GM20000 (cell line): ENCODE results near the gene NCAM1.

ENCODE experiments used
- DNase-seq: peaks from one replicate; pipeline ENCODE4 v3.0.0; 2012; ENCODE audit warnings: low spot score
- TF ChIP-seq, protein P1 (sequence below): IDR thresholded peaks from 2 replicates; pipeline ENCODE4 v1.5.1; 2012; ENCODE audit warnings: mild to moderate bottlenecking, control low read depth; ENCODE audit errors: extremely low read depth, missing control alignments

Gene NCAM1

DNA sequence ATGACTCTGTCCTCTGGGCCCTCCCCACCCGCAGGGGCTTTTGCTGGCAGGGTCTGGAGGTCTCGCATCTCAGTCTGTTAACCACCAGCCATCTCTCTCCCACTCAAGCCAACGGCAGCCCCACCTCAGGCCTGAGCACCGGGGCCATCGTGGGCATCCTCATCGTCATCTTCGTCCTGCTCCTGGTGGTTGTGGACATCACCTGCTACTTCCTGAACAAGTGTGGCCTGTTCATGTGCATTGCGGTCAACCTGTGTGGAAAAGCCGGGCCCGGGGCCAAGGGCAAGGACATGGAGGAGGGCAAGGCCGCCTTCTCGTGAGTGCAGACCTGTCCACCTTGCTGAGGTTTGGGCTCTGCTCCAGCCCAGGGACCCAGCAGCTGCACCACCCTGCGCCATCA, 308.9 kb downstream of the NCAM1 start:
- TF ChIP-seq, protein P1, sequence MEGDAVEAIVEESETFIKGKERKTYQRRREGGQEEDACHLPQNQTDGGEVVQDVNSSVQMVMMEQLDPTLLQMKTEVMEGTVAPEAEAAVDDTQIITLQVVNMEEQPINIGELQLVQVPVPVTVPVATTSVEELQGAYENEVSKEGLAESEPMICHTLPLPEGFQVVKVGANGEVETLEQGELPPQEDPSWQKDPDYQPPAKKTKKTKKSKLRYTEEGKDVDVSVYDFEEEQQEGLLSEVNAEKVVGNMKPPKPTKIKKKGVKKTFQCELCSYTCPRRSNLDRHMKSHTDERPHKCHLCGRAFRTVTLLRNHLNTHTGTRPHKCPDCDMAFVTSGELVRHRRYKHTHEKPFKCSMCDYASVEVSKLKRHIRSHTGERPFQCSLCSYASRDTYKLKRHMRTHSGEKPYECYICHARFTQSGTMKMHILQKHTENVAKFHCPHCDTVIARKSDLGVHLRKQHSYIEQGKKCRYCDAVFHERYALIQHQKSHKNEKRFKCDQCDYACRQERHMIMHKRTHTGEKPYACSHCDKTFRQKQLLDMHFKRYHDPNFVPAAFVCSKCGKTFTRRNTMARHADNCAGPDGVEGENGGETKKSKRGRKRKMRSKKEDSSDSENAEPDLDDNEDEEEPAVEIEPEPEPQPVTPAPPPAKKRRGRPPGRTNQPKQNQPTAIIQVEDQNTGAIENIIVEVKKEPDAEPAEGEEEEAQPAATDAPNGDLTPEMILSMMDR: no peak
- no peak for DNase-seq

DNA sequence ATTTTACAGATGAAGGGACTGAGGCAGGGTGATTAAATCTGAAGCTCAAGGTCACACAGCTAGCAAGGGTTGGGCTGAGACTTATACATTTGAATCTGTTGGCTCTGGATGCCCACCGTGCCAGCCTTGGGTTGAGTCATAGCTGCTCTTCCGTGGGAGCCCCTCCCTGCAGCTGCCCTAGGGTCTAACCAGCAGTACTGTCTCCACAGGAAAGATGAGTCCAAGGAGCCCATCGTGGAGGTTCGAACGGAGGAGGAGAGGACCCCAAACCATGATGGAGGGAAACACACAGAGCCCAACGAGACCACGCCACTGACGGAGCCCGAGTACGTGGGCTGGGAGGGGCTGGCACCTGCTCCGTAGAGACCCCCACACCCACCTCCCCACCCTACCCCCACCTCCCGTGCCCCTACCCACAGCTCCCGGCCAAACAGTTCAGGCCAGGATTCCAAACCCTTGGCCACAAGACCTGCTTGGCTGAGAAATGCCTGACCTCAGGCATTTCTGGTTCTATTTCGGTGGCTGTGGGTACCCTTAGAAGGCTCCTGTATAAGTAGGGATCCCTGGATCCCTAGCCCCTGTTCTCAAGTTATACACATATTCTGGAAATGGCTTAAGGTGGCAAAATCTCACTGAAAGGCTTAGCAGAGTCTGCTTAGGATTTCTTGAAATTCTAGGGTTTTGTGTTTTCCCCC, 310.5 kb downstream of the NCAM1 start:
- DNase-seq: no peak
- TF ChIP-seq, protein P1: no peak

DNA sequence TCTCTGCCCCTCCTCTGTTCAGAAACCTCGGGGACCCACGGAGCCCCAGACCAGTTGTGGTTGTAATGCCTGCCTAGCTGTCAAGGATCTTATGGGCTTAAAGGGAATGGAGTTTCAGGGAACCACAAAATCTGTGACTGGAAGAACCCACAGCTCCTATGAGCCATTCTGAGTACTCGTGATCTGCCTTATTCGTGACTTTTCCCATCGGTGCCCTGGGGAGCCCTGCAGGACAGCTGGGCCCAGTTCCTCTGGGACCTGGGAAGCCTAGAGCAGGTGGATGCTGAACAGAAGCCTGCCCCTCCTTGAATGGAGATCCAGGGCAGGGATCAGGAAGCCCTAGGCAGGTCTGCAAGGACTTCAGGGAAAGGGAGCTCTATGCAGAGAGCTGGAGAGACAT, 311.1 kb downstream of the NCAM1 start:
- no peak for DNase-seq
- TF ChIP-seq, protein P1: no peak

DNA sequence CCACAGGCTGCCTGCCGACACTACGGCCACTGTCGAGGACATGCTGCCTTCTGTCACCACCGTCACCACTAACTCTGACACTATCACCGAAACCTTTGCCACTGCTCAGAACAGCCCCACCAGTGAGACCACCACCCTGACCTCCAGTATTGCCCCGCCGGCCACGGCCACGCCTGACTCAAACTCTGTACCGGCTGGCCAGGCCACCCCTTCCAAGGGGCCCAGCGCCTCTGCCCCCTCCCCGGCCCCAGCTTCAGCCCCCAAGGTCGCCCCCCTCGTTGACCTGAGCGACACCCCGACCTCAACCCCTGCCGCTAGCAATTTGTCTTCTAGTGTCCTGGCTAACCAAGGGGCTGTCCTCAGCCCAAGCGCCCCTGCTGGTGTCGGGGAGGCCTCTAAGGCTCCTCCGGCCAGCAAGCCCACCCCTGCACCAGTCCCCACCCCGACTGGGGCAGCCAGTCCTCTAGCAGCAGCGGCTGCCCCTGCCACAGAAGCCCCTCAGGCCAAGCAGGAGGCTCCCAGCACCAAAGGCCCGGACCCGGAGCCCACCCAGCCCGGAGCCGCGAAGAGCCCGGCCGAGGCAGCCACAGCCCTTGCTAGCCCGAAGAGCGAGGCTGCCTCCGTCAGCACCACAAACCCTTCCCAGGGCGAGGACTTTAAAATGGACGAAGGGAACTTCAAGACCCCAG, 311.9 kb downstream of the NCAM1 start:
- DNase-seq: no peak
- TF ChIP-seq, protein P1: no peak

DNA sequence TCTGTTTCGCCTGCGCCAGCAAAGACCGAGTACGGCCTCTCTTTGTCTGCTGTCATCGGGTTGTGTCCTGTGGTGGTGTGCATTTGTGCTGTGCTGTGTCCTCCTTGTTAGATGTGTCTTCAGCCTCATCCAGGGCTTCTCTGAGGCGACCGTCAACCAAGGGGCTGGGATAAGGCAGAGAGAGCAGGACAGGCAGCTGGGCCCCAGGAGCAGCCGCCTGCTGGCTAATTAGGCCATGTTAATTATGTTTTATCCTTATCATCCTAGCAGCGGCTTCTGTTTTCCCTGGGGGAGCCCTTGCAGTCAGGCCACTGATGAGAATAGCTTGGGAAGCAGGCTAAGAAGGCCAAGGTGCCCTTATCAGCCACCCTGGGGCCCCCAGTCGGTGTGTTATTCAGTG, 312.5 kb downstream of the NCAM1 start:
- TF ChIP-seq, protein P1: no peak
- no peak for DNase-seq

DNA sequence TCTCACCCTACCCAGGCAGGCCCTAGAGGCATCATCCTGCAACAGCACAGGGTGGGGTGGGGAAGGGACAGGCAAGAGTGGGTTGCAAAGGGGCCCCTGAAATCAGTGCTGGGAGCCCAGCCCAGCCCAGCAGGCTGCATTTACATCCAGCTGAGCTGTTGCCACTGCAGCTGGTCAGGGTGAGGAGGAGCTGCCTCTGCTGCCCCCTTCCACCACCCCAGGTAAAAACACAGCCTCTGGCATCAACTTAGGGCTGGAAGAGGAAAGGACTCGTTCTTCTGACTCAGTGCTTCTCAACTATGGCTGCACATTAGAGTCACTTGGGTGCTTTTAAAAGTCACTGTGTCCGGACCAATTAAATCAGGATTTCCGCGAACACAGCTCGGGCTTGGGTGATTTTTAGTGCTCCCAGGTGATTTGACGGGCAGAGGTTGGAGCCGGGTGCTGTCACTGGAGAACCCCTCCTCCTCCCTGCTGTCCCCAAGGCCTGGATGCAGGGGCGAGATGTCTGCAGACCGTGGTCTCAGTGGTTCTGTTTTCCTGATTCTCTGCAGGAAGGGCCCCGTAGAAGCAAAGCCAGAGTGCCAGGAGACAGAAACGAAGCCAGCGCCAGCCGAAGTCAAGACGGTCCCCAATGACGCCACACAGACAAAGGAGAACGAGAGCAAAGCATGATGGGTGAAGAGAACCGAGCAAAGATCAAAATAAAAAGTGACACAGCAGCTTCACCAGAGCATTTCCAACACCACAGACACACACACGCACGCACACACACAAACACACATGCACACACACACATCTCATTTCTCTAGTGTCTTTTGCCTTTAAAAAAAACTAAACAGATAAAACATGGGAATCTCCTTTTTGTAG, 313.7 kb downstream of the NCAM1 start:
- TF ChIP-seq, protein P1: no peak
- no peak for DNase-seq

DNA sequence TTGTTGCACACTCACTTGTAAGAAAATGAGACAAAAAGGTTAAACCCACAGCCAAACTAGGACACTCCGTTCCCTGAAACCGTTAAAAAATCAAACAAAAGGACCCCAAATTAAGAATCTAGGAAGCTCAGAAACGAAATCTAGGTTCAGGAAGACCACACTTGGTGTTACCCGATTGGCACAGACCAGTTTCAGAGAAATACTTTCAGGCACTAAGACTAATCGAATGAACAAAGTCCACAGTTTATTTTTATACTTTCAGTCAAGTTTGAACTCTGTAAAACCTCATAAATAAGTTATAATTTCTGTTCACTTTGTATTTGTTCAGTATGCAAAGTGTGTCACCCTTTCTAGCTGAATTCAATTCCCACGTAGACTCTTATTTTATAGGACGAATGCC, 314.4 kb downstream of the NCAM1 start:
- no peak for DNase-seq
- TF ChIP-seq, protein P1: no peak
